CD4-positive, alpha-beta T cell treated with Interleukin-12 subunit alpha and Interleukin-12 subunit beta, for 1 hour (primary cell): ENCODE measurements around the gene NRN1.
"Not testable (repeated sequence)": the region's sequence is repeated elsewhere in the genome, so short reads cannot be mapped to it uniquely, and the experiment has no call there.

ENCODE experiments used
- DNase-seq: peaks from one replicate; pipeline ENCODE4 v3.0.0-alpha.2; 2020

Gene NRN1

DNA sequence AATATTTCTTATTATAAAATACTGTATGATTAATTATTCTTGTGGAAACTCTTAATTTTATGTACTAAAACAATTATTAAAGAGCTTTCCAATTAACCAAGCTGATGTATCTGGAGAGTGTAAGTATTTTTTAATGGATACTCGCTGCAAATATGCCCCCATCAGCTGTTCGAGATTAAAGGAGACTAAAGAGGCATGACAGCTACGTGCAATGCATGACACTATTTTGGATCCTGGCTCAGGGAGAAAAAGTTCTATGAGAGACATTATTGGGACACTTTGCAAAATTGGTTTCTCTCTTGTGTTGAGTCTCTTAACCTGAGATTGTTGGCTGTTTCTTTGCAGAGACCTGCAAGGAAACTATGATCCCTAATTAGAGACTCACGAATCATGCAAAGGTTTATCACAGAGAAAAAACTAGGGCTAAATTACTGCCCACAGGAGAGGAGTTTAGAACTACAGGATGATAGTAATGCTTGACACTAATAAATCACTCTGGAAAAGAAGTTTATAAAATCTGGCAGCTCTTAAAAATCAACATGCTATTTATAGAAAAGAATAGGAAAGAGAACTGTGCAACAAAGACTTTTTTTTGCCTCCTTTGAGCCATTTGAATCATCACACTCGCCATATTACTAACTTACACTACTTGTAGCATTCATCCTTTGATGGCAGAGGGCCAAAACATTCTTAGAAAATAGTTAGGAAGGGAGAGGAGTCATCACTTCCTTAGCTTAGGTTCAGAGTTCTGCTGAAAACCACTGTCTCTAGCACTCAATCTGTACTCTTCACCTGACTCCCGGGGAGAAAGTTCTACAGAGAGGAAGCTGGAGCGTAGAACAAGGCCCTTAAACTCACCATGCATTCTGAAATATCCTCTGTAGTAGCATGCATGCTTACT is 25.3 kb downstream of the NRN1 start:
- no peak for DNase-seq

- DNase-seq: no peak
These were observed 26.9 kb downstream of the NRN1 start for GRCh38 chr6:5979650-5980420.

GRCh38 chr6:5976811-5977210 is 29.9 kb downstream of the NRN1 start:
- no peak for DNase-seq

- no peak for DNase-seq
These were observed 37.6 kb downstream of the NRN1 start for GRCh38 chr6:5968817-5969734.

DNA sequence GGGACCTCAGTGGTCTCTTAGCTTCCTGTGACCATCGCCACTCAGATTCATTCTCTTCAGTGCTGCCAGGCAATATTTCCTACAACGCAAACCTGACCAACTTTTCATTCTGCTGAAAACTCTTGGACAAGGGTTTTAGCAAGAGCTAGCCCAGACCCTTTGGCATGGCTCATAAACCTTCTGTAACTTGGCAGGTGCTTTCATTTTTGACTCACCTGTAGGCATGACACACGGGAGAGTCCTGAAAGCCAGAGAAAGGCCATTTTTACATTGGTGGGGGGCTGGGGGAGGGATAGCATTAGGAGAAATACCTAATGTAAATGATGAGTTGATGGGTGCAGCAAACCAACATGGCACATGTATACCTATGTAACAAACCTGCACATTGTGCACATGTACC is 38.7 kb downstream of the NRN1 start:
- not testable (repeated sequence) for DNase-seq

GRCh38 chr6:5967594-5967993 is 39.1 kb downstream of the NRN1 start:
- no peak for DNase-seq

DNA sequence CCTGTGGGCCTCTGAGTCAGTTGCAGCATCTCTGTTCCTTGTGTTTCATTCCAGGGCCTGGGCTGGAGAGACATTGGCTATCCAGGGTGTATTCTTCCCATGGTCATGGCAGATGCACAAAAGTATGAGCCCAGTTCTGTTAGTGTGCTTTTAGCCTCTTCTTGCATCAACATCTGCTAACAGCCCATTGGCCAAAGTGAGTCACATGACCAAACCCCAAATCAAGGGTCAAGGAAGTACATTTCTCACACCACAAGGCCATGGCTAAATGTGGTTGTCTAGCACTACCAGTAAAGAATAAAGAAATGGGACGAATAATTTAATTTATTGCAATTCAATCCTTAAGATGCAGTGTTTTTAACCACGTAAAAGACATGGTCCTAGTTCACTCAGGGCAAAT is 43.9 kb downstream of the NRN1 start:
- no peak for DNase-seq

GRCh38 chr6:5961836-5962235 is 44.9 kb downstream of the NRN1 start:
- no peak for DNase-seq

GRCh38 chr6:5960456-5960855 is 46.3 kb downstream of the NRN1 start:
- no peak for DNase-seq

GRCh38 chr6:5958921-5959320 is 47.8 kb downstream of the NRN1 start:
- no peak for DNase-seq

- no peak for DNase-seq
These were observed 49.8 kb downstream of the NRN1 start for GRCh38 chr6:5956939-5957338.

- DNase-seq: no peak
These were observed 56.4 kb downstream of the NRN1 start for GRCh38 chr6:5950361-5950785.
